NCI-H2196 (cell line): ENCODE measurements around the gene TMTC2.
"Not testable (repeated sequence)": the region's sequence is repeated elsewhere in the genome, so short reads cannot be mapped to it uniquely, and the experiment has no call there.

Source experiments
- DNase-seq: peaks from one replicate; lab custom pipeline; 2025; ENCODE audit not compliant: unreplicated experiment; lab: John Stamatoyannopoulos, UW

TMTC2 gene

GRCh38 chr12:82787016-82787415, 100.3 kb downstream of the TMTC2 start:
- no peak for DNase-seq

DNA sequence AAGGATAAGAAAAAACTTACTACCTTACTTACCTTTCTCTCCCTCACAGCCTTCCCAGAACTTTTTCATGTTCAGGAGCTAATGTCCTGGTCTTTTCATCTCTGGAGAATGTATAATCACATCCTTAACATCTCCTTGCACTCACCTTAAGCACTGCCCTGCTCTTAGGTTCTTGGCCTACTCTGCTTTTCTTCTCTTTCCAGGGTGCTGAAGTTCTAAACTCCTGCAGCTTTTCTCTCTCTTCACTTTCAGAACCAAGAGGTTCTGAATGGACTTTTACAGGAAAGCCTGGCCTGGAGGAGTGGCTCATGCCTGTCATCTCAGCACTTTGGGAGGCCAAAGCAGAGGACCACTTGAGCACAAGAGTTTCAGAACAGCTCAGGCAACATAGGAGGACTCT, 101.9 kb downstream of the TMTC2 start:
- no peak for DNase-seq

GRCh38 chr12:82789674-82790073, 103.0 kb downstream of the TMTC2 start:
- DNase-seq, result no peak

DNA sequence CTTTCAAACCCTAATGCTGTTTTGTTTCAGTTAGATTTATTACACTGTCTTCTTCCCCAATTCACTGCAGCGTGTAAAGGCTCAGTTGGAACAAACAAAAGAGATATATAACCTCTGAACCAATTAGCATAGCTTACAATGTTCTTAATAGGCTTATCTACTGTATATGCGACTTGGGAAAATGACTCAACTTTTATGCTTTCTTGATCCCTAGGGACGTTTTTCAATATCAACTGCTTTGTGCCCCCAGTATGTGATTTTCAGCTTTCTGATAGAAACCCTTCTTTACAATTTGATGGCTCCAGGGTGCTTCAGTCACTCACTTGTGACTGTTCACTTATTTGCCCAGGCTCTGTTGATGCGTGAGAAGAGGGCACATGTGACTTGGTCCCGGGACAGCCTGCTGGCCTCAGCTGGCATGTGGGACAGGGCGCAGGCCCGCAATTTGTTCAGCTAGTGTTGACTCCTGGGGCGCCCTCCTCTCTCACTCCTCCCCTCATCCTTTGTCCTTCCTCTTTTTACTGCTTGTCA, 107.1 kb downstream of the TMTC2 start:
- no peak for DNase-seq

DNA sequence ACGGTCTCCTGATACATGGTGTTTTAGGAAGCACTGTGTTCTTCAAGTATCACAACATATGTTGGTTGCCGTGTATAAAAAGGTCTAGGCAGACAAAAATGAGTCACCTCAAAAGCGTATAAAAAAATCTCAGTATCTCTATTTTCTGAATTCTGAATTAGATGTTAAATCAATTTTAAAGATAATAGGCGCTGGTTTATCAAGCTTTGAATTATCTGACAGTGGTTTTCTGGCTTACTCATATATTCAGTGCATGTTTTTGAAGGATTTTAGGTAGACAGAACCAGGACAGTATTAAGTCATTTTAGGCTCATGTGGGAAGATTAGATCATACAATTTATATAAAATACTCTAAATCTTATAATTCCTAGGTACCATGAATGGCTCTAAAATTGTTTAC, 110.8 kb downstream of the TMTC2 start:
- DNase-seq, result no peak

GRCh38 chr12:82800185-82800584, 113.5 kb downstream of the TMTC2 start:
- no peak for DNase-seq

GRCh38 chr12:82801951-82802610, 115.4 kb downstream of the TMTC2 start:
- no peak for DNase-seq

DNA sequence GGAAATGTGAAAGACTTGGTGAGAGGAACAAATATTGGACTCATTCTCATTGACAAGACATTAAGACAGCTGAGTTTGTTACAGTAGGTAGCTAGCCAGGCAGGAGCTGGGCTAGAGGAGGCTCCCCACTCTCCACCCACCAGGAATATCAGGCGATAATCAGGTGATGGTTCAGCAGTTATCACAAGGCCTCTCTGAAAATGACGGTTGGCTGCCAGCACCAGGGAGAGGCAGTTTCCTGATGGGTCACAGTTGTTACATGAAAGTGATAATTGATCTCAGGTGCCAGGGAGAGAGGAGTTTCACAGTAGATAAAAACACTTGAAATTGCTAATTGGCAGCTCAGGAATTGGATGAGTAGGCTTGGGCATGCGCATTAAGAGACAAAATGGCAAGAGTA, 116.5 kb downstream of the TMTC2 start:
- no peak for DNase-seq

- DNase-seq, result no peak
Observed at GRCh38 chr12:82804601-82805000, 117.9 kb downstream of the TMTC2 start.

GRCh38 chr12:82805004-82805403, 118.3 kb downstream of the TMTC2 start:
- not testable (repeated sequence) for DNase-seq

GRCh38 chr12:82805812-82806497, 119.2 kb downstream of the TMTC2 start:
- DNase-seq, result no peak

GRCh38 chr12:82807132-82807737, 120.5 kb downstream of the TMTC2 start:
- no peak for DNase-seq

GRCh38 chr12:82810568-82810967, 123.9 kb downstream of the TMTC2 start:
- DNase-seq, result no peak

DNA sequence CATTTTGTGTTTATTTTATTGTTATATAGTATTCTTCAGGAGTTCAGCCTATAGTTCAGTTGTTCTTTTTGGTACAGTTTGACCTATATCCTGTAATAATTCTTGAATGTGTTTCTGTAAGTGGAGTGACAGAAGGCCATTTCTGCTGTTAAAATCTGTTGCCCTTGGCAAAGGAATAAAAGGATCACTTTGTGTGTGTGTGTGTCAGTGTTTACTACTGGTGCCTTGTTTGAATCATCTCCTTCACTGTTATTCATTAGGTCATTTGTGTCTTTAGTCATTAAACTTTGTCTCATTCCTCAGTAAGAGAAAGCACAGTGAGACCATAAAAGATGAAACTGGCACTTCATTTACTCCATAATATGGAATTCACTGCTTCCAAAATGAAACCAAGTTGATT, 130.7 kb downstream of the TMTC2 start:
- no peak for DNase-seq

GRCh38 chr12:82818271-82819035, 131.7 kb downstream of the TMTC2 start:
- no peak for DNase-seq

DNA sequence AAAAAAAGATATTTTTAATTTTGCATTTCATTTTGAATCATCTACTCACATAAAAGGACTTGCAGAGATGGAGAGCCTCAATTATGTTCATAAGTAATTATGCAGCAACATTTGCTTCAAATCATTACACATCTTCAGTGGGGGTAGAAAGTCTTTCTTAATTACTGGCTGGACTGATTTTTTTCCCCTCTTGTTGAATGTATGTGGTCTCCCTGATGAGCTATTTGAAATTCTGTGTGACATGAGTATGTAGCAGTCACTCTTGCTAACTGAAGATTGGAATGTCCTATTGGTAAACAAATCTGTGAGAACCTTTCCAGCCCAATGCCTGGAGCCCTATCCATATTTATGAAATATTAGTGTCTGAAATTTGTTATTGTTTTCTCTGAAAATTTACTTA, 139.8 kb downstream of the TMTC2 start:
- no peak for DNase-seq

DNA sequence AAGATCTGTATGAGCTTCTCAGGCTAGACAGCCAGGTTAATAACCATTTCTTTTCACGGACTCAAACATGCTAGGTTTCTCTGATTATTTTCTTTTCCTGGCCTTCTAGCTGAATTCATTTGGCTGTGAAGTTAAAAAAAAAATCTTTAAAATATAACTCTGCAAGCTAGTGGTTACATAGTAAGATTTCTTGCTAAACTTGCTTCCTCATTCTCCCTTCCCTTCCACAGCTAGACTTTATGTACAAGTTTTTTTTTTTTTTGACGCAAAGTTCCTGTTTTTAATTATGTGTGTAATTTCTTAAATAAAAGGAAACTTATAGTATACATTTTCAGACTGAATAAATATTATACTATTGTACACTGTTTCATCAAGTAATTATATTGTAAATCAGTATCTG, 145.4 kb downstream of the TMTC2 start:
- DNase-seq, result no peak

- DNase-seq, result no peak
Observed at GRCh38 chr12:82832981-82833380, 146.3 kb downstream of the TMTC2 start.

DNA sequence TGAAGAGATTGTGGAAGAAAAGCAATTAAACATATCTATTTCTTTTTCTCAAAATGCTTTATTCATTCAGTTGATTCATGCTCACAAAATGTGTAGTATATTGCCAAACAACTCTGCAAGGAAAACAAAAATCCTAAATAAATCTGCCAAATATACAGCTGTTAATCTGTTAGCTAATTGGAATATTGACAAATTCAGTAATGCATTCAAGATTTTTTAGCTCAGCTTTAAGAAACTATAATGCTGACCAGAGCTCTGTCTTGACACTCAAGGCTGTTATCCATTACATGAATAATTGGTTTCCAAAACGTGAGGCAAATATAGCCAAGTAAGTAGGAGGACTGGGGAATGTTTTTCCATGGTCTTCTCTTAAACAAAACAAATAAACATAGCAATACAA, 146.8 kb downstream of the TMTC2 start:
- no peak for DNase-seq

GRCh38 chr12:82835217-82835616, 148.5 kb downstream of the TMTC2 start:
- DNase-seq, result no peak

GRCh38 chr12:82838131-82838551, 151.4 kb downstream of the TMTC2 start:
- DNase-seq, result no peak
